GM19397 (cell line): ENCODE results near the gene DNAJA2.

ENCODE experiments used
- ATAC-seq: cut with Tn5 transposase; IDR thresholded peaks from one replicate; pipeline ENCODE4 v1.9.1; 2021; ENCODE audit warnings: mild to moderate bottlenecking, moderate library complexity; ENCODE audit not compliant: unreplicated experiment

Gene DNAJA2

GRCh38 chr16:46906360-46907060 lies 67.0 kb downstream of the DNAJA2 start:
- no peak for ATAC-seq
